ENCODE data around the gene TMEFF2.
"Not testable (repeated sequence)": the region's sequence is repeated elsewhere in the genome, so short reads cannot be mapped to it uniquely, and the experiment has no call there.

TMEFF2 gene

GRCh38 chr2:192126912-192127311 is 67.8 kb downstream of the TMEFF2 start:
- DNase-seq = no peak

- DNase-seq = no peak
Observed at GRCh38 chr2:192126426-192126825, 68.3 kb downstream of the TMEFF2 start.

GRCh38 chr2:192124571-192124970 is 70.2 kb downstream of the TMEFF2 start:
- no peak for DNase-seq

GRCh38 chr2:192123847-192124246 is 70.9 kb downstream of the TMEFF2 start:
- DNase-seq = no peak

GRCh38 chr2:192122946-192123345 is 71.8 kb downstream of the TMEFF2 start:
- no peak for DNase-seq

GRCh38 chr2:192122141-192122540 is 72.6 kb downstream of the TMEFF2 start:
- DNase-seq = no peak

- no peak for DNase-seq
Observed at GRCh38 chr2:192119536-192119935, 75.2 kb downstream of the TMEFF2 start.

- DNase-seq = no peak
Observed at GRCh38 chr2:192117705-192118104, 77.0 kb downstream of the TMEFF2 start.

- not testable (repeated sequence) for DNase-seq
Observed at GRCh38 chr2:192111536-192111935, 83.2 kb downstream of the TMEFF2 start.

- no peak for DNase-seq
Observed at GRCh38 chr2:192099742-192100141, 95.0 kb downstream of the TMEFF2 start.

GRCh38 chr2:192098814-192099491 is 95.8 kb downstream of the TMEFF2 start:
- no peak for DNase-seq

GRCh38 chr2:192091476-192091875 is 103.3 kb downstream of the TMEFF2 start:
- DNase-seq = no peak

- DNase-seq = no peak
Observed at GRCh38 chr2:192090911-192091310, 103.8 kb downstream of the TMEFF2 start.

GRCh38 chr2:192087398-192087958 is 107.3 kb downstream of the TMEFF2 start:
- no peak for DNase-seq

- no peak for DNase-seq
Observed at GRCh38 chr2:192082121-192082520, 112.6 kb downstream of the TMEFF2 start.

GRCh38 chr2:192080096-192080495 is 114.6 kb downstream of the TMEFF2 start:
- DNase-seq = not testable (repeated sequence)

- no peak for DNase-seq
Observed at GRCh38 chr2:192073878-192074277, 120.9 kb downstream of the TMEFF2 start.

GRCh38 chr2:192072778-192073177 is 122.0 kb downstream of the TMEFF2 start:
- no peak for DNase-seq

GRCh38 chr2:192072261-192072660 is 122.5 kb downstream of the TMEFF2 start:
- no peak for DNase-seq

GRCh38 chr2:192070099-192070498 is 124.6 kb downstream of the TMEFF2 start:
- DNase-seq = no peak

GRCh38 chr2:192069417-192069816 is 125.3 kb downstream of the TMEFF2 start:
- no peak for DNase-seq

- no peak for DNase-seq
Observed at GRCh38 chr2:192068966-192069365, 125.8 kb downstream of the TMEFF2 start.

- no peak for DNase-seq
Observed at GRCh38 chr2:192067631-192068030, 127.1 kb downstream of the TMEFF2 start.

GRCh38 chr2:192064459-192064858 is 130.3 kb downstream of the TMEFF2 start:
- DNase-seq = no peak

GRCh38 chr2:192060161-192060560 is 134.6 kb downstream of the TMEFF2 start:
- DNase-seq = no peak
